OCI-LY1 (cell line): ENCODE data around the gene CHRNG.

ENCODE experiments used
- EZH2 ChIP-seq: fragments of 200-600 bp; sonication (generic), shearing (Covaris generic); IDR thresholded peaks from 2 replicates; pipeline ENCODE4 v1.8.0; 2017; ENCODE audit warnings: borderline replicate concordance, mixed run types, mild to moderate bottlenecking, antibody characterized with exemption, low read length, moderate library complexity, mixed read lengths
- TF ChIP-seq, protein P1 (sequence below): fragments of 200-600 bp; sonication (generic), shearing (Covaris generic); IDR thresholded peaks from 2 replicates; pipeline ENCODE4 v1.5.1; 2017; ENCODE audit warnings: mild to moderate bottlenecking, antibody characterized with exemption, low read length, moderate library complexity, mixed read lengths

DNA sequence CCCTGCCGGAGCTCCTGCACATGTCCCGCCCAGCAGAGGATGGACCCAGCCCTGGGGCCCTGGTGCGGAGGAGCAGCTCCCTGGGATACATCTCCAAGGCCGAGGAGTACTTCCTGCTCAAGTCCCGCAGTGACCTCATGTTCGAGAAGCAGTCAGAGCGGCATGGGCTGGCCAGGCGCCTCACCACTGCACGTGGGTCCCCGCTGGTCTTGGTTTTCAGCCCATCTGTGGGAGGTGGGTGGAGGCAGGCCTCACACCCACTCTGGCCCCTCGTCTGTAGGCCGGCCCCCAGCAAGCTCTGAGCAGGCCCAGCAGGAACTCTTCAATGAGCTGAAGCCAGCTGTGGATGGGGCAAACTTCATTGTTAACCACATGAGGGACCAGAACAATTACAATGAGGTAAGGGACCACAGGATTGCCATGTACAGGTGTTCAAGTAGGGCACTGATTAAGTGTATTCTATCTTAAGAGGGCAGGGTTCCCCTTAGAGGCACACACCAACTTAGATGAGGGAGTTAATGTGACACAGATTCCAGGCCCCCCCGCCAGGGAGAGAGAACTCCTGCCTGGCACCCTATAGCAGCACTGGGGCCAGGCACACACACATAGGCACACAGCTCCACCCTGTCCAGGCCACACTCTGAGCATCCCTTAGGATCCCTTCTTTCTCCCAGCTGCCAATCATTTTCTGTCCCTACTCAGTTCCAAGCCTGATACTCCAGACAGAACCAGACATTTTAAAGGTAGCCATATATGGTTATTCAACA, 5.4 kb upstream of the CHRNG start:
- TF ChIP-seq, protein P1, sequence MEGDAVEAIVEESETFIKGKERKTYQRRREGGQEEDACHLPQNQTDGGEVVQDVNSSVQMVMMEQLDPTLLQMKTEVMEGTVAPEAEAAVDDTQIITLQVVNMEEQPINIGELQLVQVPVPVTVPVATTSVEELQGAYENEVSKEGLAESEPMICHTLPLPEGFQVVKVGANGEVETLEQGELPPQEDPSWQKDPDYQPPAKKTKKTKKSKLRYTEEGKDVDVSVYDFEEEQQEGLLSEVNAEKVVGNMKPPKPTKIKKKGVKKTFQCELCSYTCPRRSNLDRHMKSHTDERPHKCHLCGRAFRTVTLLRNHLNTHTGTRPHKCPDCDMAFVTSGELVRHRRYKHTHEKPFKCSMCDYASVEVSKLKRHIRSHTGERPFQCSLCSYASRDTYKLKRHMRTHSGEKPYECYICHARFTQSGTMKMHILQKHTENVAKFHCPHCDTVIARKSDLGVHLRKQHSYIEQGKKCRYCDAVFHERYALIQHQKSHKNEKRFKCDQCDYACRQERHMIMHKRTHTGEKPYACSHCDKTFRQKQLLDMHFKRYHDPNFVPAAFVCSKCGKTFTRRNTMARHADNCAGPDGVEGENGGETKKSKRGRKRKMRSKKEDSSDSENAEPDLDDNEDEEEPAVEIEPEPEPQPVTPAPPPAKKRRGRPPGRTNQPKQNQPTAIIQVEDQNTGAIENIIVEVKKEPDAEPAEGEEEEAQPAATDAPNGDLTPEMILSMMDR, result no peak
- no peak for TF ChIP-seq EZH2
